ENCODE data around the gene CDH20.

Gene CDH20

DNA sequence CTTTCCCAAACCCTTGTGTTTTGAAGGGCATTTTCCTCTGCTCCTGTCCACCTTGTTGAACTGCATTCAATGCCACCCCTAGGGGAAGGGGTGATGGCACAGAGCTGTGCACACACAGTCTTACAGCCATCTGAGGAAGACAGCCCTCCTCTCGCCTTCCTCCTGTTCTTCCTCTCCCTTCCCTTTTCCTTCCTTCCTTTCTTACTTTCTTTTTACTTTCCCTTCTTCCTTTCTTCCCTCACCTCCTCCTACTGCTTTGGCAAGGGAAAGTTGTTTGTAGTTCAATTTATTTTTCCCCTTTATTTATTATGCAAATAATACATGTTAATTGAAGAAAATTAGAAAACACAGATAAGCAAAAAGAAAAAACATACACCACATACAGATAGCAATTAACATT, 99.4 kb downstream of the CDH20 start:
- no peak for DNase-seq

DNA sequence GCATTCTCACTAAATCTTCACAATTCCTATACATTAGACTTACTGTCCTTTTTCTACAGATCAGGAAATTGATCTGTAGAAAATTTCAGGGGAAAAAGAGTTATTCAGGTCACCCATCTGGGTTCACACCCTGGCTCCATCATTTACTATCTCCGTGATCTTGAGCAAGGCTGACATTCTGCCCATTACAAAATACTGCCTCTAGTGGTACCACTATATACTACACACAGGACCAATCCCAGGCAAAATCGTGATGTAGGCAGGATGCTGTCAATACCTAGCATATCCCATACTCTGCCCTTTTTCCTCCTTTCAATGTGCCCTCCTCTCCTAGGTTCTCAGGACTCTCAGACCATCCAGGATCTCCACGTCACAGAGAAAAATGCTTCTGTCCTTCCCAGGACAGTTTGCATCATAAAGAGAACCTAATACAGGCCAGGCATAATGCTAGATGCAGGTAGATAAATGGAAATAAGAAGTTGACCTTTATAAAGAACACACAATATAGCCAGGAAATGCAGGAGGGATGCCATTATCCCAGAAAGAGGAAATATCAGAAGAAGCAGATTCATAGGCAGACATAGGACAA, 101.9 kb downstream of the CDH20 start:
- peak; percentile 10 for DNase-seq

DNA sequence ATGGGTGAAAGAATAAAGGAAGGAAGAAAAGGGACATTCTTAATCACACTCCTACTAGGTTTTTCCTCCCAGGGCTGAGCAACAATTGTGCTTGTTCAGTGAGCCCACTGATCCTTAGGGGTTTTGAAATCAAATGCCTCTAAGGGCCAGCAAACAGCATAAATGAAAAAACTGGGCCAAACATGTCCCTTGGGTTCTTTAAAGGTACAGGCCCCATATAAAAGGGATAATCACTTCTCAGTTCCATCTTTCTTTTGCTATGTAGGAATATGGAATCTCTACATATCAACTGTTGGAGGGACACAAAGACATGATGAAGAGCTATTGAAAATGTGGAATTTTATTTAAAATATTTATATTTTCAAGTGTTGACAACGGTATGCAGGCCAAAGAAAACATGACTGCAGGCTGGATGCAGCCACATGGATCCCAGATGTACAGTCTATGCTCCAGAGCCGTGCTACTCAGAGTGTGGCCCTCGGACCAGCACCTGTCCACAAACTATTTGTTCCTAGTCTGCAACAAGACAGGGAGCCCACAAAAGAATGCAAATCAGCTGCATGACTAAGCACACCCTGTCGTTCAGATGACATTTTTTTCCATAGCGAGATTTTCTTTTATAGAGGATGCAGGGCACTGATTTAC, 110.0 kb downstream of the CDH20 start:
- no peak for DNase-seq

DNA sequence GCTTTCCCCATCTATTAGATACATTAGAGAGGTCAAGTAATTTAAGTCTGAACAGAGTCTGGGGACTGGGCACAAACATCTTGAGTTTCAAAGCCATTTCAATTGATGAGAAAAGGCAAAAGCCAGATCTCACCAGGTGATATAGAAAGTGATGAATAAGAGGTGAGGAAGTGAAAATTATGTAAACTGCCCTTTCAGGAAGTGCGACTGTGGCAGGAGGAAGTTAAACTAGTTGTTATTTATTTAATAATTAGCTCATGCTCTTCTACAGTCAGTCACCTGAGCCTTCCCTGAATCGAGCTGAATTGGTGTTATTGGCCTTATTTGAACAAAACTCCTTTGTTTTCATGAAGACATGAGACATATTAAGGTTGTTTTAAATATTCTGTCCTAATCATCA, 115.1 kb downstream of the CDH20 start:
- DNase-seq, result no peak

DNA sequence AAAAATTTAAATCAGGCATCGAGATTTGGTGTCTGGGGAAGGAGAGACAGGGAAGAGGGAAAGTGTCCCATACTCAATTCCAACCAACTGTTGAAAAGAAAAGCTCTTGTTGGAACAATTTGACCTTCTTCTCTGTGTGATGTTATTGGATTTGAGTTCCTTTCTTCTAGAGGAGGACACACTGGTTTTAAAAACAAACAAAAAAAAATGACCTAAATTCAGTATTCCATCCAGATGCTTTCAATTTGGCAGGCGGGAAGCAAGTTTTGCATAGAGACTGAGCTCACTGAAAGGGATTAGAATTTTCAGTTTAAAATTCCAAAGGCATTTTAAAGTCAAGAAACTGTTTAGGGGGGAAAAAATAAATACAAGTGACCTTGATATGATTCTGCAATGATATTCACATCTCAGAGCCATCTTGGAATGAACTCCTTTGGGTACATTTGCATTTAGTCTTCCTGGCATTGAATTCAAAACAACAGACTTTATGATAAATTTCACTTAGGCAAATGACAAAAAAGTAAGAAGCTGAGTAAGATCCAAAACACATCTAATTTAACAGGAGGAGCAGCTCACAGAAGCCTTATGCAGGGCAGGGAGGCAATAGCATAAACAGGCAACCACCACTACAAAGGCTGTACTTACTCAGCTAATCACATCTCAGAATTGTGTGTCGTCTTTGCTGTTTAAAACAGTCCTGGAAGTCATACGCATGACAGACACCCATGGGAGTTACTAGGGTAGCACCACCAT, 126.8 kb downstream of the CDH20 start:
- no peak for DNase-seq

DNA sequence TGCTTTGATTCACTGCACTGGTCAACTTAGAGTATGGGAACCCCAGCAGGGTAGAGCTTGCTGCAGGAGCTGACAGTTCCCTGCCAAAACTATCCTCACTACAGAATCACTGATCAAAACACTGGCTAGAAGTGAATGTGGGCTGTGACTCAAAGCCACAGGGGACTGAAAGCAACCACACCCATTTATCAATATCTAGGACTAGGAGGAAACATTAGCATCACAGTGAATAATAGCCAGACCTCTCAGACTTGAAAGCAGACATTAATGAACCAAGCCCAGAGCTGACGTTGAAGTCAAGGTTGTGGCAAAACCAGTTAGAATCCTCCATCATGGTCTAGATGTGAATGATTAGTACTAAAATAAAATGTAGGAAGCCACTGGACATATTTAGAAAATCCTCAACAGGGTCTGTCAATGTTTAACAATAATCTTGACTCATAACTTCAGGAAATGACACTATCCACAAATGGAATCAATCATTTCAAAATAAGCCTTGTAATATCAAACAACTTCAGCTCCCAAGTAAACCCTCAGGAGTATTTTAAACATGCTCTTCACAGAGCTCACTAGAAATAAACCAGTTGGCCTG, 131.4 kb downstream of the CDH20 start:
- DNase-seq, result no peak

DNA sequence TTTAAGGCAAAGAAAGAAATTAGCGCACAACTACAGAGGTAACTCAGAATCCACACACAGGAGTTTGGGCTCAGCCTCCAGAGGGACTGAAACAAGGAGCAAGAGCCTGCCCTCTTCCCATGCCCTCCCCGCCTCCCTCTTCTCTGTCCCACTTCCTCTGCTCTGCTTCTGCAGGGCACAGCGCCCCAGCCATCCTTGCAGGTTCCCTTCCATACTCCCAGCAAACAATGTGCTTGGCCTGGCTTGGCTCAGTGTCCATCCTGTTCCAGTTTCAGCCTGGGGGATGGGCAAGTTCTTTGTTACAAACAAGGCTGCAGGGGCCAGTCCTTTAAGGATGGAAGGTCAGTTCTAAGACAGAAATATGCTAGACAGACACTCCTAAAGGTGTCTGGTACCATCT, 133.5 kb downstream of the CDH20 start:
- no peak for DNase-seq

DNA sequence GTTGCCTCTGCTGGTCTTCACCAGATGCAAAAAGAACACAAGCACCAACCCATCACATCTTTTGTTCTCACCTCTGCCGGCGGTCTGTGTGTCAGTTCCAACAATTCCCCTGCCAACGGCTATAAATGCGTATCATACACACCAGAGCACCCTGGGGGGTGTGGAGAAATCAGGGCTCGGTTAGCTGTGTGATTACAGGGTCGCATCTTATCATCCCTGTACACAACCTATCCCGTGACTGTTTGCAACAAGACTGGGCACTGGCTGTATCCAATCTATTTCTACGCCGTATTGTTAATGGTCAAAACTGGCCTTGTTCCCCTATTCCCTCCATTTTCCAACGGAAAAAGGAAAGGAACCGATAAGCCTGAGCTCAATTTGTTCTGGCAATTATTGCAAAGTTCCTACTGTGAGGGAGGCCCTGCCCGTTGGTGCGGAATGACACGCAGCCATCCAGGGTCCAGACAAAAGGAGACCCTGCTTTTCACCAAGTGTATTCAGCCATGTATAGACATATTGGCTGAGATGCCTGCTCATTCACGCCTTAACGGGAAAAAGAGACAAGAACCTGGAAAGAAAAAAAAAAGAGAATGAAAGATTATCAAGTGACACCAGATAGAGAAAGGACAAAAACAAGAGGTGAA, 136.9 kb downstream of the CDH20 start:
- no peak for DNase-seq

DNA sequence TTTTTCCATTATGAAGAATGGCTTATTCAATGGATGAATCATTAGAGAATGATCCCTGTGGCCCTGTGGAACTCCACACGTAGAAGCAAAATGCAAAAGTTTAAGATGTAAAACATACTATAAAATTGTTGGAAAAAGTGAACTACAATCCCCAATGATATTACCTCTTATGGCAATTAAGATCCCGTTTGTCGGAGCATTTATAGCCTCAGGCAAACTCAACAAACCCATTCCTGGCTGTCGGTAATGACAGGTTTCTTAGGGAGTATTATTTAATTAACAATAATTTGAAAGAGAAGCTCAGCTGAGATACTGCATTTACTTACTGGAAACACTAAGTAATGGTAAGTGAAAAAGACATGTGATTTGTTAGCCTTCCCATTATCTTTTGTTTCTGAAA, 138.3 kb downstream of the CDH20 start:
- DNase-seq, result peak; percentile 73

DNA sequence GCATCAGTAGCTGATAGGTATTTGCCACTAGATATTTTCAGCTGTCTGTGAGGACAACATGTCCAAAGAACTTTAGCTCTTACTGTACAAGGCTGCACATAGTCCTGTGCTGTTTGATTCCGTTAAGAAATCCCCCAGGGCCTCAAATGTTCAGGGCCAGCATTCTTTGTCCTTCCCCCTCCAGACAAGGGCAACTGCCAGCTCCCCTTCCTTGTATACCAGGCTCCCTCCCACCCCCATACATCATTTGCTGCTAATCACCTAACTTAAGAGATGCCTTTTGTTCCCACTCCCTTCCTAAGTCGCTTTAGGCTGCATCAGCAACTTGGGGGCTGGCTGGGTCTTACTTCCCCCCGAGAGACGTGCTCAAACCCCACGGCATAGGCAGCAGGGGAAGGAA, 138.7 kb downstream of the CDH20 start:
- DNase-seq, result no peak

DNA sequence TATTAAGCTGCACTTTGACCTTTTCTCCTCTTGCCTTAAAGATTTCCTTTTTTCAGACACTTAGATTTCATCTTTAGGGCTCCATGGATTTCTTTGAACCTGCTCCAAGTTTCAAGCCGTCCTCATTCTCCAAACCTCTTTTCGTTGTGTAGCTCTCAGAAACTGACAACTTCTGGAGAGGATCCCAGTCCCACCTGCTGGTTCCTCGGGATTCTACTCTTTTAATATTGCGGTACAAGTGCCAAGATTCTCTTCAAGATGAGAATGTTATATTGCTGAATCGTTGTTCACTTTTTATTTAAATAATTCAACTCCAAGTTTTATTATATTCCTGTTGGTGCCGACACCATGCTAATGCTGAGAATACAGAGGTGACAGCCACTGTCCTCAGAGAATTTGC, 141.1 kb downstream of the CDH20 start:
- no peak for DNase-seq

DNA sequence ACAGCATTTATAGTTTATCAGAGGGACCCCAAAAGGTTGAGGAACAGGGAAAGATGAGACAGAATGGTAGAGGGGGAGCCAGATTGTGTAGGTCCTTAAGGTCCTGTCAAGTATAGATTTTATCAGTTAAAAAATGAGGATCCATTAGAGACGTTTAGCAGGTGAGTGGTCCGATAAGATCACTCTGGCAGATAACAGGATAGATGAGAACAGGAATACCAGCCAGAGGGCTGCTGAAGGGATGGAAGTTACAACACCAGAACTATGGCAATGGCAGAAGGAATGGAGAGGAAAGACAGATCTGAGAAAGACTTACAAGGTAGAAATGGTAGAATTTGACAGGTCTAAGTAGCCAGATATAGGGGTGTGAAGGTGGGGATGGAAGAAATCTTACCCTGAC, 141.7 kb downstream of the CDH20 start:
- no peak for DNase-seq

DNA sequence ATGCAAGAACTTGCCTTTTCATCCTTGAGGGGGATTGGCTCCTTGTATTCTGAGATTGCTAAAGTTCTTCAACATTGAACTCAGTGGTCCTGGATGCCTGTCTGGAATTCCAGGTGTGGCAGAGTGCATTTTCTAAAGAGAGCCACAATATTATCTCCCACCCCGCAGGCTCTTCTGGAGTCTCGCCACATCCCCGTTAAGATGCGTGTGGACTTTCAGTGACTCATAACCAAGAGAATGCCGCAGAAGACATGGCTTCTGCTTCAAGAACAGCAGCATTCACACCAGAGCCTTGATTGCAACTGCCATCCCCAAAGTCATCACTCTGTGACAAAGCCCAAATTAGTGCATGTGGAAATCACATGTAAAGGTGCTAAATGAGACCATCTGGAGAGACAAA, 142.7 kb downstream of the CDH20 start:
- no peak for DNase-seq

DNA sequence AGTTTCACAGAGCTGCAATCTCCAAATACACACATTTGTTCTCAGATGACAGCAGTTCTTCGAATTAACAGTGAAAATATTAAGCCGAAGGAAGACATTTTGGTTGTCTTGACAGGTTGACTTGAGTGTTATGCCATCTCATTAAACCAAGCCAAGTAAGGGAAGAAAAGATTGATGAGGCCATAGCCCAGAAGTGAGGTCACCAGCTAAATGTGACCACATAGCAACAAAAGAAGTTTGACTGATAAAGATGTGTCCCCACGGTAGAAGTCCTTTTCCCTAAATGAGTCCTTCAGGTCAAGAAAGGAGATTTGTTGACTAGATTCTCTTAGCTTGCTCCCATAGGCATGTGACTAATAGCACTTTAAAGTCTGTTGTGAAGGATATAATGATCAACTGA, 156.1 kb downstream of the CDH20 start:
- DNase-seq, result no peak

DNA sequence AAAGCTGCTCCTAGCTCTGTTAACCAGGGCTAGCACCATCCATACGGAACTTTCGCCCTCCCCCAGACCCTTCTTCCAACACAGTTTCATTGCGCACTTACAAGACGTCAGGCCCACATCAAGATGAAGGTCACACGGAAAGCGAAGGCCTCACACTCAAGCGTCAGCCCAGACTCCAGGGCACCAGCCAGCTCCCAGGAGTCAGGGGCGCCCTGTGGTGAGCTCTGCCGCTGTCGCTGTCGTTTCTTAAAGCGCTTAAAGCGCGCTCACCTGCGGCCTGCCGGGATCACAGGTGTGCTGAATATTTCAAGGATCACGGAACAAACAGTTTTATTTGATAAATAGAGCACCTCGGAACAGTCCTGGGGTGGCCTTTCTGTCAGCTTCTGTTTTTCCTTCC, 163.1 kb downstream of the CDH20 start:
- DNase-seq, result no peak

DNA sequence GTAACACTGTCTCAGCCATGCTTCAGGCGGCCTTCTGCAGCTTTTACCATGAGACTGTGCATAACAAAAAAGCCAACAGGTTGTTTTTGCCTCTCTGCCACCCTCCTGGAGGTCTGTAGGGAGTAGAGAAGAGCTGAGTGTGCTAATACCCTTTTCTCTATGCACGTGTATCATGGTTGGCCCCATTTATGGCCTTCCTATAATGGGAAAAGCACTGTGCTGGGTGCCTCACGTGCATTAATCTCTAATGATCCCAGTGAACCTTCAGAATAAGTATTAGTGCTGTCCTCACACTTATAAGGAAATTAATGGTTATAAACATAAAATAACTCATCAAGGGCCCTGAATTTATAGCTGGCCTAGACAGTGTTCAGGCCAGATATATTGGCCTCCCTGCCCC, 164.2 kb downstream of the CDH20 start:
- no peak for DNase-seq

DNA sequence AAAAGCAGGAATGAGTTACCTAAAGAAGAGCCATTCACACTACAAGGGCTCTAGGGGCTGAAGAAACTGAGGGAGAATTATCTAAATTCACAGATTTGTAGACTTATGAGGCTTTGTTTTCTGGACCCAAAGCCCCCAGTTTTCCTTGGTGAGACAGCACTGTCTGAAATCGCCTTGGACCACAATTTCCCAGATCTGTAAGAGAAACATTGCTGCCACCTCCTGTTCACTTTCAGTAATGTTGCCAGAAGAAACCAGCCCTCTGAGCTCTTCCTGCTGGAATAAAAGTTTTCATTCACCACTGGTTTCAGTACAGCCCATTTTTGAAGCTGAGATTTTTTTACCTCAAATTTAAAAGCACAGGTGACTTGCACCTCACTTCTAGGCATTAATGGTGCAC, 169.2 kb downstream of the CDH20 start:
- DNase-seq, result peak; percentile 74

DNA sequence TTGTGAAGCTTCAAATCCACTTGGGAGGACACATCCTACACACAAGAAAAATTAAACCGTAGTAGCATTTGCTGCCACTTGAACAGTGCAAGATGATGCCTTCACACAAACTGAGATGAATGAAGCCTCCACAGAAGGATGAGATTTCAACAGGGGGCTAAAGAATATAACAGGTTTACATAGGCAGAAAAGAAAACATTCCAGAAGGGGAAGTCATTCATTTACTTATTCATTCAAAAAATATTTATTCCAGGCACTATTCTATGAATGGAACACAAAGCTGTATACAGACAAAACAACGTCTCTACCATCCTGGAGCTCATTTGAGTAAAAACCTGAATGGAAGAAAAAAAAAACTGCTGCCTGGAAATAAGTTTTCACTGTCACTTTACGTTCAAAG, 170.5 kb downstream of the CDH20 start:
- no peak for DNase-seq

DNA sequence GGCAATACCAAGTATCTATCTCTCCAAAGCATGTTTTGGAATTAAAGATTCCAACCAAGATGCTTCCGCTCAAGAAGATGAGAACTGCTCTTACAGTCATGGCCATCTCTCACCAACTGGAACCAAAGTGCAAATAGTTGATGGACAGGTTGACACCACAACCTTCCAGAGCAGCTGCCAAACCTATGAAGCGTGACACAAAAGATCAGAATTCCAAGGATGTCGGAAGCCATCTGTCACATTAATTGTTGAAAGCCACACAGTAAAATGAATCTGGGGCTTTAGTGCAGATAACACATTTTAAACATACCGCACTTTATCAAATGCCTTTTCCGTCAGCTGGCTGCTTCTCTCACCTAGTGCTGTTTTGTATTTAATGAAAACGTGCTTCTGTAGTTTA, 195.7 kb downstream of the CDH20 start:
- no peak for DNase-seq

DNA sequence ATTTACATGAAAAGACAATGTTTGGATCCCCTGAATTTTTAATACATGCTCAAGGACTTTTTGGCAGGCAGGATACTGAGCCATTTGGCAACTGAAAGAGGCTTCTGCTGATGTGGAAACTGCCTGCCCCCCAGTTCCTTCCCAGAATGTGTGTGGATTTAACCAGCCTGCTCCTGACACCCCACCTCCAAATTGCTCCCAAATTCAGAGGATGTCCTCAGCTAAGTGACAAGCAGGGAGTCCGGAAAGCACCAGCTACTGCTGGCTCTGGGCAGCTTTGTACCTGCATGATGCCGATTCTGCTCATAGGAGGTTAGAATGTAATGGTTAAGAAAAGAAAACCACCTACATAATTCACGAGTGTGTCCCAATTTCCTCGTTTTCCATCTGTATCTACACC, 197.5 kb downstream of the CDH20 start:
- DNase-seq, result no peak

DNA sequence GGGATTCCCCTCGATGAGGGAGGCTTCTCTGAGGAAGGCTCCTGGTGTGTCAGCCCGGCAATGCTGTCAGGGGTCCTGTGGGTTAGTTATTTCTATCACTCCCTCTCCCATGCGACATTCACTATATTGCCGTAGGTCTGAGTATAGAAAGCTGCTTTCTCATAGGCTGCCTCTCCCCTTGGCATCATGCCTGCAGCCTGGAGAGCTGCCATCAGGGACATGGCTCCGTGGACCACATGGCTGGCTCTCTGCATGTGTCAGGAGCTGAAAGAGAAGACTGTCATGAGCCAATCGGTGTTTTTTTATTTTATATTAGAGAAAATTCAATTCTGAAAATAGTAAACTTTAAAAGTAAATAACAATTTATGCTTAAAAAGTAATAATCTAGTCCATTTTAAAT, 198.0 kb downstream of the CDH20 start:
- peak; percentile 77 for DNase-seq

DNA sequence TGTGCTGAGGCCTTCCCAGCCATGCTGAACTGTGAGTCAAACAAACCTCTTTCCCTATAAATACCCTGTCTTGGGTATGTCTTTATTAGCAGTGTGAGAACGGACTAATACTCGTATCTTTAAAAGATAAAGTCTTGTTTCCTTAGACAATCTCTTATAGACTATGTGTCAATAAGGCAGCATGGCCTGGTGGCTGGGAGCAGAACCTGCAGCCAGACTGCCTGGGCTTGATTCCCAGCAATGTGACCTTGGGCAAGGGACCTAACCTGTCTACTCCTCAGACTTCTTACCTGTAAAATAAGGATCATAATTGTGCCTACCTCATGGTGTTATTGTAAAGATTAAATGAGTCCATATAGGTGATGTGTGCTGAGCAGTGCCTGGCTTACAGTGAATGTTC, 198.7 kb downstream of the CDH20 start:
- no peak for DNase-seq

DNA sequence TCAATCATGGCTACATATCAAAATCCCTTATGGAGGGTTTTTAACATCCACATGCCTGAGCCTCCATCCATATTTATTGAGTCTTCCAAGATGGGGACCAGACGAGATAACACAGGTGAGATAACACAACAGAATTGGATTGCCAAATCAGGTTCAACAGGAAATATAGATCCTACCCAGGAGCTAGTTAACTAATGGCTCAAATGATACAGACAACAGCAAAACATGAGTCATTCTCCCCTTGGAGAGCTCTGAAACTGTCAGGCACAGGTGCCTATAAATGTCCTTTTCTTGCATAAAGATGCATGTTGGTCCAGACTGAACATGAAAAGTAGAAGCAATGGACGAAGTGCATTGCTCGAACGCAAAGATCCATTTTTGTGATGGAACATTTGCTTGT, 202.2 kb downstream of the CDH20 start:
- DNase-seq, result no peak

DNA sequence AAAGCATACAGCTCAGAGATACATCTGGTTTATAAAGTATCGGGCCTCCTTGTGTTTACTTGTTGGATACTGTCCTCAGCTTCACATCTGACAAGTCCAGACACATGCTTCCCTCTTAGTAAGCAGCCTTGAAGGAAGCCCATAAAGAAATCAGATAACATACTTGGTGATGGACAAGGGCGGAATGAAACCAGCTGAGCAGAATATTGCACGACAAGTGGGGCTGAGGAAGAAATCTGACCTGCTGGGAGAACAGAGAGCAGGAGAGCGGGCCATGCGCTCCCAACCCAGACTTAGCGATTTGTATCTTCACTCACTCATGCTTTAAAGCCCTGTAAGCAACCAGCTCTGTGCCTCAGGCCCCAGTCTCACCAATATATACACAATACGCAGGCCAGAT, 208.4 kb downstream of the CDH20 start:
- no peak for DNase-seq
